Endodermal cell (in vitro differentiated cells): ENCODE results near the gene SLC30A2. TPM values are rescaled to one million over a fixed set of nuclear protein-coding genes. Genes with fewer than 3 reads are reported as not detected.
"Not testable (repeated sequence)": the region's sequence is repeated elsewhere in the genome, so short reads cannot be mapped to it uniquely, and the experiment has no call there.

ENCODE experiments used
- DNase-seq: peaks from one replicate; pipeline ENCODE4 v3.0.0-alpha.2; 2017
- H3K27ac ChIP-seq: 2 replicates; pipeline ENCODE4 v1.5.1; 2013; ENCODE audit warnings: mild to moderate bottlenecking, low read depth, low read length, moderate library complexity
- H3K27me3 ChIP-seq: 2 replicates; pipeline ENCODE4 v1.6.1; 2013; ENCODE audit warnings: mild to moderate bottlenecking, low read length, moderate library complexity; ENCODE audit not compliant: insufficient read depth, control insufficient read depth, poor library complexity, severe bottlenecking
- H3K36me3 ChIP-seq: 2 replicates; pipeline ENCODE4 v1.7.0; 2013; ENCODE audit warnings: mild to moderate bottlenecking, low read length, moderate library complexity; ENCODE audit not compliant: control insufficient read depth, insufficient read depth
- H3K4me1 ChIP-seq: one replicate; pipeline ENCODE4 v1.7.0; 2013; ENCODE audit warnings: low read length; ENCODE audit not compliant: control insufficient read depth, insufficient read depth
- H3K4me3 ChIP-seq: 2 replicates; pipeline ENCODE4 v1.5.1; 2013; ENCODE audit warnings: mild to moderate bottlenecking, low read length, moderate library complexity
- H3K9ac ChIP-seq: 2 replicates; pipeline ENCODE4 v1.6.1; 2013; ENCODE audit warnings: mild to moderate bottlenecking, low read length, moderate library complexity; ENCODE audit not compliant: poor library complexity, severe bottlenecking; ENCODE audit errors: extremely low read depth
- H3K9me3 ChIP-seq: 2 replicates; pipeline ENCODE4 v1.6.1; 2013; ENCODE audit warnings: mild to moderate bottlenecking, low read length, moderate library complexity; ENCODE audit not compliant: control insufficient read depth
- H3K27ac Mint-ChIP-seq: 2 replicates; pipeline ENCODE4 v1.8.0; 2020; ENCODE audit warnings: mixed read lengths
- H3K27me3 Mint-ChIP-seq: 2 replicates; pipeline ENCODE4 v1.8.0; 2021; ENCODE audit warnings: mild to moderate bottlenecking, mixed read lengths; ENCODE audit not compliant: insufficient read depth
- H3K36me3 Mint-ChIP-seq: 2 replicates; pipeline ENCODE4 v1.8.0; 2020; ENCODE audit warnings: low read depth, mixed read lengths
- H3K4me1 Mint-ChIP-seq: 2 replicates; pipeline ENCODE4 v1.8.0; 2020; ENCODE audit warnings: mixed read lengths
- H3K4me3 Mint-ChIP-seq: 2 replicates; pipeline ENCODE4 v1.8.0; 2020; ENCODE audit warnings: mild to moderate bottlenecking, moderate library complexity, mixed read lengths
- H3K9me3 Mint-ChIP-seq: 2 replicates; pipeline ENCODE4 v1.8.0; 2020; ENCODE audit warnings: mild to moderate bottlenecking, mixed read lengths
- CTCF ChIP-seq: fragments of 200-600 bp; sonication (generic); conservative IDR thresholded peaks from 2 replicates; pipeline ENCODE4 v1.5.0; 2021; ENCODE audit warnings: antibody characterized with exemption, mild to moderate bottlenecking
- WGBS, 2 experiments: methylation state at CpG; one replicate each; pipeline versions ENCODE4 v1.1.5 to v1.1.7; 2013; ENCODE audit warnings: missing lambda C conversion rate in 2 of 2, mixed read lengths in 1 of 2; ENCODE audit not compliant: insufficient coverage in 1 of 2, insufficient read length in 1 of 2; 5-methylcytosine and 5-hydroxymethylcytosine counted together
- long read RNA-seq, 4 experiments: library from polyadenylated mRNA in 2 of 4; library from RNA in 1 of 4; library from capped mRNA in 1 of 4; stranded (forward) in 3 of 4; unstranded in 1 of 4; transcript quantifications; one replicate each; pipeline ENCODE4 v2.0.0, GENCODE V29; 2020 to 2021; ENCODE audit warnings: inconsistent platforms in 1 of 4
- polyA plus RNA-seq, 2 experiments: library from polyadenylated mRNA; stranded (reverse); fragments of 50-300 nt; gene quantifications; one replicate each; pipeline ENCODE4 v1.2.3, GENCODE V29; 2013
- total RNA-seq, 2 donors: library from RNA; stranded (reverse); fragmentation: NEBNext Ultra II Directional in 1 of 2; extraction: Animal tissue kit (Norgen Biotek cat#: 25700) in 1 of 2; gene quantifications; 2 replicates in 1 of 2; 3 replicates in 1 of 2; pipeline ENCODE4 v1.2.1, GENCODE V29; 2021

The SLC30A2 gene
- not detected for total RNA-seq
- not detected for polyA plus RNA-seq (2013, experiment 1 of 2)
- not detected for polyA plus RNA-seq (2013, experiment 2 of 2)
- long read RNA-seq, experiment 1 = 0 reads
- long read RNA-seq, experiment 2, partial matches to known transcripts = 0 of 1 reads
- long read RNA-seq, experiment 2, other reads (novel, unspliced or antisense) = 1 of 1 reads
- long read RNA-seq, experiment 3, partial matches to known transcripts = 0 of 3 reads
- long read RNA-seq, experiment 3, other reads (novel, unspliced or antisense) = 3 of 3 reads
- long read RNA-seq, experiment 4 = 0 reads

GRCh38 chr1:26045722-26046245 is at the start of gene SLC30A2:
SLC30A2 (minus strand) TSS chr1:26046118; CDS start chr1:26045896, 222 bp downstream.
- Mint-ChIP-seq H3K27ac (no peak within 1 kb of the TSS), H3K4me1 (peaks cover 2% of the 10 kb centered on the region), H3K36me3 (no peaks in the 10 kb centered on the region), H3K4me3 (peak within 1 kb of the TSS; percentile 40), H3K27me3 (peaks cover 84% of the 10 kb centered on the region), H3K9me3 (no peaks in the 10 kb centered on the region)
- peaks cover 91% of the 10 kb centered on the region for H3K27me3 ChIP-seq
- no peaks in the 10 kb centered on the region for H3K36me3 ChIP-seq
- TF ChIP-seq CTCF = no peak
- no peaks in the 10 kb centered on the region for H3K9me3 ChIP-seq
- DNase-seq = peak; percentile 80
- no peak within 1 kb of the TSS for H3K9ac ChIP-seq
- no peak within 1 kb of the TSS for H3K27ac ChIP-seq
- 3 to 4% methylated on average over 12 to 62 of the region's 62 CpGs for WGBS, 2 experiments
- no peak within 1 kb of the TSS for H3K4me3 ChIP-seq
- H3K4me1 ChIP-seq = peaks cover 3% of the 10 kb centered on the region

- Histone ChIP-seq H3K9ac (peak overlapping the region; percentile 28), H3K27me3 (no peaks in the 10 kb centered on the region), H3K36me3 (no peaks in the 10 kb centered on the region), H3K4me3 (peak overlapping the region; percentile 16), H3K9me3 (no peaks in the 10 kb centered on the region), H3K27ac (peak overlapping the region; percentile 22), H3K4me1 (peaks cover 19% of the 10 kb centered on the region)
- H3K27ac Mint-ChIP-seq = peak overlapping the region; percentile 92
- H3K27me3 Mint-ChIP-seq = no peaks in the 10 kb centered on the region
- peaks cover 3% of the 10 kb centered on the region for H3K36me3 Mint-ChIP-seq
- peaks cover 9% of the 10 kb centered on the region for H3K9me3 Mint-ChIP-seq
- 20 to 36% methylated on average over 7 to 17 of the region's 17 CpGs for WGBS, 2 experiments
- peak overlapping the region; percentile 27 for H3K4me3 Mint-ChIP-seq
- peak; percentile 94 for DNase-seq
- H3K4me1 Mint-ChIP-seq = peaks cover 41% of the 10 kb centered on the region
- TF ChIP-seq CTCF = peak; percentile 52
Observed at GRCh38 chr1:26094677-26095383, 48.9 kb upstream of the SLC30A2 start.

GRCh38 chr1:26094076-26094669 is 48.3 kb upstream of the SLC30A2 start:
- H3K4me3 Mint-ChIP-seq = peak overlapping the region; percentile 27
- Histone ChIP-seq H3K27ac (no peak overlapping the region), H3K4me3 (peak overlapping the region; percentile 16), H3K27me3 (no peaks in the 10 kb centered on the region), H3K4me1 (peaks cover 19% of the 10 kb centered on the region), H3K9ac (peak overlapping the region; percentile 28), H3K9me3 (no peaks in the 10 kb centered on the region), H3K36me3 (no peaks in the 10 kb centered on the region)
- H3K27ac Mint-ChIP-seq = peak overlapping the region; percentile 92
- peaks cover 41% of the 10 kb centered on the region for H3K4me1 Mint-ChIP-seq
- peaks cover 9% of the 10 kb centered on the region for H3K9me3 Mint-ChIP-seq
- no peaks in the 10 kb centered on the region for H3K27me3 Mint-ChIP-seq
- H3K36me3 Mint-ChIP-seq = peaks cover 3% of the 10 kb centered on the region
- peak; percentile 94 for DNase-seq
- no peak for TF ChIP-seq CTCF
- 5 to 22% methylated on average over 6 to 11 of the region's 11 CpGs for WGBS, 2 experiments

GRCh38 chr1:26093569-26093968 is 47.7 kb upstream of the SLC30A2 start:
- H3K27me3 Mint-ChIP-seq, H3K27me3 ChIP-seq, H3K36me3 ChIP-seq, H3K9me3 Mint-ChIP-seq, DNase-seq, H3K36me3 Mint-ChIP-seq, H3K9me3 ChIP-seq, H3K4me3 ChIP-seq, H3K27ac ChIP-seq: not testable (repeated sequence)
- Mint-ChIP-seq H3K4me1 (peaks cover 41% of the 10 kb centered on the region), H3K27ac (peak overlapping the region; percentile 92), H3K4me3 (peak overlapping the region; percentile 27)
- 63 to 64% methylated on average over 4 to 6 of the region's 6 CpGs for WGBS, 2 experiments
- Histone ChIP-seq H3K4me1 (peaks cover 19% of the 10 kb centered on the region), H3K9ac (peak overlapping the region; percentile 28)
